PFSK-1 (cell line): ENCODE data around the gene CFAP20DC.

Experiments
- FOXP2 ChIP-seq: optimal IDR thresholded peaks from 2 replicates; pipeline ENCODE3; 2011; ENCODE audit warnings: borderline replicate concordance, control low read depth, inconsistent platforms; ENCODE audit not compliant: insufficient read depth; ENCODE audit errors: extremely low read length, extremely low read depth
- POLR2AphosphoS5 ChIP-seq: IDR thresholded peaks from 2 replicates; pipeline ENCODE4 v1.6.1; 2012; ENCODE audit warnings: low read depth, mild to moderate bottlenecking, control low read depth, low read length, moderate library complexity
- REST ChIP-seq, 2 experiments: IDR thresholded peaks; 2 replicates each; pipeline versions ENCODE4 v1.6.1 to v1.8.0; 2011 to 2012; ENCODE audit warnings: low read depth in 2 of 2, low read length in 2 of 2, control low read depth in 1 of 2, inconsistent platforms in 1 of 2, mild to moderate bottlenecking in 1 of 2, moderate library complexity in 1 of 2; ENCODE audit not compliant: insufficient read depth in 1 of 2
- SIN3A ChIP-seq: IDR thresholded peaks from 2 replicates; pipeline ENCODE4 v1.6.1; 2012; ENCODE audit warnings: mild to moderate bottlenecking, low read length, moderate library complexity, borderline replicate concordance; ENCODE audit not compliant: insufficient read depth
- TAF1 ChIP-seq: IDR thresholded peaks from 2 replicates; pipeline ENCODE4 v1.6.1; 2012; ENCODE audit warnings: low read length, control low read depth, borderline replicate concordance; ENCODE audit not compliant: insufficient read depth

Gene CFAP20DC

GRCh38 chr3:59027607-59028006 is 22.2 kb downstream of the CFAP20DC start:
- TF ChIP-seq POLR2AphosphoS5 (no peak), SIN3A (no peak), REST (IDR thresholded peaks at IDR 0.05; ENCODE audit: insufficient read depth in 1 of 2, low read depth in 2 of 2, low read length in 2 of 2) (no peak)

- TF ChIP-seq REST (IDR thresholded peaks at IDR 0.05; ENCODE audit: insufficient read depth in 1 of 2, low read depth in 2 of 2, low read length in 2 of 2) (no peak), TAF1 (no peak), POLR2AphosphoS5 (no peak), FOXP2 (no peak), SIN3A (no peak)
These were observed 26.2 kb downstream of the CFAP20DC start for GRCh38 chr3:59023612-59024011.

- no peak for TF ChIP-seq POLR2AphosphoS5
These were observed 32.2 kb downstream of the CFAP20DC start for GRCh38 chr3:59017617-59017984.

- TF ChIP-seq POLR2AphosphoS5, result no peak
- no peak for TF ChIP-seq FOXP2
- no peak for TF ChIP-seq TAF1
- TF ChIP-seq REST (IDR thresholded peaks at IDR 0.05; ENCODE audit: insufficient read depth in 1 of 2, low read depth in 2 of 2, low read length in 2 of 2), result no peak
- TF ChIP-seq SIN3A, result no peak
These were observed 32.8 kb downstream of the CFAP20DC start for GRCh38 chr3:59016930-59017616.

DNA sequence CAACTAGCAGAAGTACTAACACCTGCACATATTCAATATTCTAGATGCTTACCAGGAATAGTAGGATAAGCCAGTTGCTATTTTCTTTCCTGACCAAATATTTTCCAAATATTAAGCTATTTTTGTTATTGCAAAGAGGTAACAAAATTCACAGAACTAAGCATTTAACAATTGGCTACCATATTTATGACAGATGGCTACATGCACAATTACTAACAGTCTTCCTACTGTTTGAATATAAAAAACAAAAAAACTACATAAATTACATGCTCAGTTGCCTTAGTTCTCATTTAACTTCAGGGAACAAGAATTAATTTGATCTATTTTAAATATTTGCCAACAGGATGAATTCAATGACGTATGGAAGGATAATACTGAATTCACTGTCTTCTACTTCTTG is 36.2 kb downstream of the CFAP20DC start:
- TF ChIP-seq POLR2AphosphoS5 (no peak), REST (IDR thresholded peaks at IDR 0.05; ENCODE audit: insufficient read depth in 1 of 2, low read depth in 2 of 2, low read length in 2 of 2) (no peak), FOXP2 (no peak)
